ENCODE measurements around the gene USP34.
"Not testable (repeated sequence)": the region's sequence is repeated elsewhere in the genome, so short reads cannot be mapped to it uniquely, and the experiment has no call there.

The USP34 gene

DNA sequence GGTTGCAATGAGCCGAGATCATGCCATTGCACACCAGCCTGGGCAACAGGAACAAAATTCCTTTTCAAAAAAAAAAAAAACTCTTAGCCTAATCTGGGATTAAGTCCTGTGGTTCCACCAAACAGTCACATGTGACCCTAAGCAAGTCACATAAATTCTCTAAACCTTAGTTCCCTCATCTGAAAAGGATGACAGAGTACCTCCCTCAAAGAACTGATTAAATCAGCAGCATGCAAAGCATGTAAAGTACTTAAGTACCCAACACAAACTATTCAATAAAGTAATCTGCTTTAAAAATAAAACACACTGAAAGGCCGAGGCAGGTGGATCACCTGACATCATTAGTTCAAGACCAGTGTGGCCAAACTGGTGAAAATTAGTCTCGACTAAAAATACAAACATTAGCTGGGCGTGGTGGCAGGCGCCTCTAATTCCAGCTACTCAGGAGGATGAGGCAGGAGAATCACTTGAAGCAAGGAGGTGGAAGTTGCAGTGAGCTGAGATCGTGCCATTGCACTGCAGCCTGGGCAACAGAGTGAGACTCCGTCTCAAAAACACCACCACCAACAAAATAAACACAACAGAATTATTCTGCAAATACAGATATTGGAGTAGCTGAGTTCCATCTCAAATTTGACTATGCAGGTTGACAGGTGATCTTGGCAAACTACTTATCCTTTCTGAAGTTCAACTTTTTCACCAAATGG is 7.0 kb downstream of the USP34 start:
- DNase-seq: no peak

GRCh38 chr2:61461404-61461803 is 9.5 kb downstream of the USP34 start:
- DNase-seq: no peak

DNA sequence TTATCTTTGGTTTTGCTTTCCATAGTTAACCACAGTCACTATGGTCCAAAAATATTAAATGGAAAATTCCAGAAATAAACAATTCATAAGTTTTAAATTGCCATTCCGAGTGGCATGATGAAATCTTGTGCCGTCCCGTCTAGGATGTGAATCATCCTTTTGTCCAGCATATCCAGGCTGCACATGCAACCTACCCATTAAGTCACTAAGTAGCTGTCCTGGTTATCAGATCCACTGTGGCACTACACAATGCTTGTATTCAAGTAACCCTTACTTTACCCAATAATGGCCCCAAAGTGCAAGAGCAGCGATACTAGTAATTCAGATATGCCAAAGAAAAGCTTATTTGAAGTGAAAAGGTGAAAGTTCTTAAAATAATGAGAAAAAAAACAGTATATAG is 10.7 kb downstream of the USP34 start:
- no peak for DNase-seq

- DNase-seq: no peak
Observed at GRCh38 chr2:61456746-61457420, 14.0 kb downstream of the USP34 start.

GRCh38 chr2:61456070-61456745 is 14.7 kb downstream of the USP34 start:
- DNase-seq: no peak

- DNase-seq: not testable (repeated sequence)
Observed at GRCh38 chr2:61454972-61455371, 15.9 kb downstream of the USP34 start.

DNA sequence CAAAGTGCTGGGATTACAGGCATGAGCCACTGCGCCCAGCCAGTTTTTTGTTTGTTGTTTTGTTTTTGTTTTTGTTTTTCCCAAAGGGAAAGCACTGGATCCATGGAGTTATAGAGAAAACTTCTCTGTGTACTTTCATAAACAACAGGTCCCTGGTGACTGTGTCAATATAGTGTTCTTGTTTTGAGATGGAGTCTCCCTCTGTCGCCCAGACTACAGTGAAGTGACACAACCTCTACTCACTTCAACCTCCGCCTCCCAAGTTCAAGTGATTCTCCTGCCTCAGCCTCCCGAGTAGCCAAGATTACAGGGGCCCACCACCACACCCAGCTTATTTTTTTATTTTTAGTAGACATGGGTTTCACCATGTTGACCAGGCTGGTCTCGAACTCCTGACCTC is 16.5 kb downstream of the USP34 start:
- DNase-seq: no peak

DNA sequence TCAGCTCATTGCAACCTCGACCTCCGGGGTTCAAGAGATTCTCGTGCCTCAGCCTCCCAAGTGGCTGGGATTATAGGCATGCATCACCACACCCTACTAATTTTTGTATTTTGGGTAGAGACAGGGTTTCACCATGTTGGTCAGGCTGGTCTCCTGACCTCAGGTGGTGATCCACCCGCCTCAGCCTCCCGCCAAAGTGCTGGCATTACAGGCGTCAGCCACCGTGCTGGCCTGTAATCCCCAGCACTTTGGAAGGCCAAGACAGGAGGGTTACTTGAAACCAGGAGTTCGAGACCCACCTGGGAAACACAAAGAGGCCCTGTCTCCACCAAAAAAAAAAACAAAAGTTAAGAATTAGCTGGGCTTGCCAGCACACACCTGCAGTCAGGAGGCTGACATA is 18.5 kb downstream of the USP34 start:
- no peak for DNase-seq

DNA sequence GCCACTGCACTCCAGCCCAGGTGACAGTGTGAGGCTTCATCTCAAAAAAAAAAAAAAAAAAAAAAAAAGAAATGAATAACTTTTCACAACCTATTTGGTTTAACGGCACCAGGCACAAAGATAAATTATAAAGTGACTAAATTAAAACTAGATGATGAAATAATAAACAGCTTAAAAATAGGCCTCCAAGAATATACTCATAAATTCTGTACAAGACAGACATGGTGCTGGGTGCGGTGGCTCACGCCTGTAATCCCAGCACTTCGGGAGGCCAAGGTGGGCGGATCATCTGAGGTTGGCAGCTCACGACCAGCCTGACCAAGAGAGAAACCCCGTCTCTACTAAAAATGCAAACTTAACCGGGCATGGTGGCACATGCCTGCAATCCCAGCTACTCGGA is 19.7 kb downstream of the USP34 start:
- DNase-seq: no peak

DNA sequence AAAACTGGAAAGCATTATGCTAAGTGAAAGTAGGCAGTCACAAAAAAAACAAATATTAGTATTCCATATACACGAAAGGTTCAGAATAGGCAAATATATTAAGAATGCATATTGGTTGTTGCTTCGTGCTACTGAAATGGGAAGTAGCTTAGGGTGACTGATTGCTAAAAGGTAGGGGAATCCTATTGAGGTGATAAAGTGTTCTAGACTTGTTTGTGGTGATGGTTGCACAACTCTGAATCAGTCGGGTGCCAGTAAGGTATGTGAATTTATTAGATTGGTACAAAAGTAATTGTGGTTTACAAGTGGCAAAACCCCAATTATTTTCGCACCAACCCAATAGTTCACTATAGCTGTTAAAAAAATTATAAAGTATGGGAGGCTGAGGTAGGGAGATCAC is 20.7 kb downstream of the USP34 start:
- DNase-seq: no peak

DNA sequence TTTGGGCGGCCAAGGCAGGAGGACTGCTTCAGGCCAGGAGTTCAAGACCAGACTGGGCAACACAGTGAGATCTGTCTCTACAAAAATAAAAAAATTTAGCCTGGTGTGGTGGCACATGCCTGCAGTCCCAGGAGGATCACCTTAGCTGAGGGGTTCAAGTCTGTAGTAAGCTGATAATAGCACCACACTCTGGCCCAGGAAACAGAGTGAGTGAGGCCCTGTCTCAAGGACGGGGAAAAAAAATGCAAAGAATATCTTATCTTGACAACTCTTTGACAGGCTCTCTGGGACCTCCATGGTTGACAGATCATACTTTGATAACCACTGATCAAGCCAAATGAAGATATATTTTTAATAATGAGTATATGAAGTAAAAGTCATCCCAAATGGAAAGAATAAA is 22.7 kb downstream of the USP34 start:
- DNase-seq: no peak

DNA sequence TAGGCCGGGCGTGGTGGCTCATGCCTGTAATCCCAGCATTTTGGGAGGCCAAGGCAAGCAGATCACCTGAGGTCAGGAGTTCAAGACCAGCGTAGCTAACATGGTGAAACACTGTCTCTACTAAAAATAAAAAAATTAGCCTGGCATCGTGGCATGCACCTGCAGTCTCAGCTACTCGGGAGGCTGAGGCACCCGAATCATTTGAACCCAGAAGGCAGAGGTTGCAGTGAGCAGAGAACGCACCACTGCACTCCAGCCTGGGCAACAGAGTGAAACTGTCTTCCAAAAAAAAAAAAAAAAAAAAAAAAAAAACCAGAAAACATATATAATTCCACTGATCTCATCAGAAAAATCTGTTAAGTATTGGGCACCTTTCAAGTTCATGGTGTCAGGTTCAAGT is 23.9 kb downstream of the USP34 start:
- not testable (repeated sequence) for DNase-seq

GRCh38 chr2:61443342-61444041 is 27.4 kb downstream of the USP34 start:
- no peak for DNase-seq

- DNase-seq: no peak
Observed at GRCh38 chr2:61439241-61440002, 31.5 kb downstream of the USP34 start.

- DNase-seq: no peak
Observed at GRCh38 chr2:61438670-61439069, 32.2 kb downstream of the USP34 start.

GRCh38 chr2:61437170-61437569 is 33.7 kb downstream of the USP34 start:
- no peak for DNase-seq

DNA sequence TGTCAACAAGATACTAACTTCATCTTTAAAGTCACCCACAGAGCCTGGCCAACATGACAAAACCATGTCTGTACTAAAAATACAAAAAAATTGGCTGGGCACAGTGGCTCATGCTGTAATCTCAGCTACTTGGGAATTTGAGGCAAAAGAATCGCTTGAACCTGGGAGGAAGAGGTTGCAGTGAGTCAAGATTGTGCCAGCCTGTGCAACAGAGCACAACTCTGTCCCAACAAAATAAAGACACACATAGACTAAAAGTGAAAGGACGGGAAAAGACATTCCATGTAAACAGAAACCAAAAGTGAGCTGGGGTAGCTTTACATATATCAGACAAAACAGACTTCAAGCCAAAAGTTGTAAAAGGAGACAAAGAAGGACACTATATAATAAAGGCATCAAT is 34.8 kb downstream of the USP34 start:
- no peak for DNase-seq

DNA sequence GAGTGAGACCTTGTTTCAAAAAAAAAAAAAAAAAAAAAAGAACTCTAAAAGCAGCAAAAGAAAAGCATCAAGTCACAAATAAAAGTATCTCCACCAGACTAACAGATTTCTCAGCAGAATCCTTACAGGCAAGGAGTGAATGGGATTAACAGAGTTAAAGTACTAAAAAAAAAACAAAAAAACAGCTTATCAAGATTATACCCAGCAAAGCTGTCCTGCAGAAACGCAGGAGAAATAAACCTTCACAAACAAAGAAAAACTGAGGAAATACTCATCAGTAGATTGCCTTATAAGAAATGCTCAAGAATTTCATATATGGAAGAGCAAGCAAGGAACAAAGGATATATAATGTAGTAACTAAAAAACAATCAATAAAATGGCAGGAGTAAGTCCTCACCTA is 35.6 kb downstream of the USP34 start:
- DNase-seq: no peak

- DNase-seq: no peak
Observed at GRCh38 chr2:61434314-61434713, 36.6 kb downstream of the USP34 start.

- DNase-seq: no peak
Observed at GRCh38 chr2:61433606-61434005, 37.3 kb downstream of the USP34 start.

GRCh38 chr2:61432990-61433389 is 37.9 kb downstream of the USP34 start:
- DNase-seq: no peak

DNA sequence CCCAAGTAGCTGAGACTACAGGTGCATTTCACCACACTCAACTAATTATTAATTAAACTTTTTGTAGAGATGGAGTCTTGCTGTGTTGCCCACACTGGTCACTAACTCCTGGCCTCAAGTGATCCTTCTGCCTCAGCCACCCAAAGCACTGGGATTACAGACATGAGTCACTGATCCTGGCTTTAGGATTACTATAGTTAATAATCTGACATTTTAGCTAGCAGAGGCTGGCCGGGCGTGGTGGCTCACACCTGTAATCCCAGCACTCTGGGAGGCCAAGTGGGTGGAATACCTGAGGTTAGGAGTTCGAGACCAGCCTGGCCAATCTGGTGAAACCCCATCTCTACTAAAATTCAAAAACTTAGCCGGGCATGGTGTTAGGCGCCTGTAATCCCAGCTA is 39.5 kb downstream of the USP34 start:
- DNase-seq: no peak

Measured in right hindlimb (tissue), 1 donor.